NCI-H526 treated with DMSO at 0.1 percent for 48 hours (cell line): ENCODE results near the gene ERBB2.
"Not testable (repeated sequence)": the region's sequence is repeated elsewhere in the genome, so short reads cannot be mapped to it uniquely, and the experiment has no call there.

Source experiments
- DNase-seq: peaks from one replicate; lab custom pipeline; 2025; lab: John Stamatoyannopoulos, UW

Gene ERBB2

DNA sequence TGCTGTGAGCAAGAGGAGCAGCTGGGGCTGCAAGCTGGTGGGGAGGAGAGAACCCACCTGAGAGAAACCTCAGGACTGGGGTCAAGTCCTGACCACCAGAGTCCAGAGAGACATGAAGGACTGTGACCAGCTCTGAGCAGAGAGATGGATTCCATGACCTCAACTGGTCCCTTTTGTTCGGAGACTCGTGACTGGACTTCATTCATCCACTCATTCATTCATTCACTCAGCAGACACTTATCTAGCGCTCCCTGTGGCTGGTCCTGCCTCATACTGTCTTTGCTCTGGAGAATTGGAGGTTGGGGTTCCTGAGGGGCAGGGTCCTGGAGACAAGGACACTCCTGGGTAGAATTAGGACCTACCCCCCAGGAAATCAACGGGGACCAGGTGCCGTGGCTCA, 4.0 kb downstream of the ERBB2 start:
- no peak for DNase-seq

DNA sequence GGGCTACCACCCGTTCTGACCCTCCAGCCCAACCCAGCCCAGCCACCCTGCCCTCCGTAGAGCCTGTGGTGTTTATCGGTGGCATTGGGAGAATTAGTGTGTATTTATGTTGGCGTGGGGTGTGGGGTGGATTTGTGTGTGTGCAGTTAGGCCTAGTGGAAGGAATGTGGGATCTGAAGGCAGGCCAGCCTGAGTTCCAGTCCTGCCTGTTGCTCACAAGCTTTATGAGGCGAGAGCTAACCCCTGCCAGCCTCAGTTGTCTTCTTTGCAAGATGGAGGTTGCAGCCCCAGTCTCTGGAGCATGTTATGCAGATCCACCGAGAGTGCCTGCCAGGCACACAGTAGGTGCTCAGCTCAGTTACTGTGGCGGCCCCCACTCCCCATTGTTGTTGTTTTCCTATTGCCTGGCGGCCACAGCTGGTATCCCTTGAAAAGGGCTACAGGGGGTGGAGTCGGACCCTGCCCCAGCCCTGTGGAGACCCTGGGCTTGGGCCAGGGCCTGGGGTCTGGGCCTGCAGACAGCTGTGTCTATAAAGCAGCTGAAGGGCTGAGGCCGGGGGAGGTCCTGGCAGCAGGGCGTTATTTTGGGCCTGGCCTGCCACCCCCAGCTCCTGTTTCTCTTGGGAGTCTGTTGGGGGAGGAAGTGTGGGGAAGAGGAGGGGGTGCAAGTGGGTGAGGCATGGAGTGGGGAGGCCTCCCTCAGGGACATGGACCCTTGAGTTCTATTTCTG, 5.1 kb downstream of the ERBB2 start:
- no peak for DNase-seq

DNA sequence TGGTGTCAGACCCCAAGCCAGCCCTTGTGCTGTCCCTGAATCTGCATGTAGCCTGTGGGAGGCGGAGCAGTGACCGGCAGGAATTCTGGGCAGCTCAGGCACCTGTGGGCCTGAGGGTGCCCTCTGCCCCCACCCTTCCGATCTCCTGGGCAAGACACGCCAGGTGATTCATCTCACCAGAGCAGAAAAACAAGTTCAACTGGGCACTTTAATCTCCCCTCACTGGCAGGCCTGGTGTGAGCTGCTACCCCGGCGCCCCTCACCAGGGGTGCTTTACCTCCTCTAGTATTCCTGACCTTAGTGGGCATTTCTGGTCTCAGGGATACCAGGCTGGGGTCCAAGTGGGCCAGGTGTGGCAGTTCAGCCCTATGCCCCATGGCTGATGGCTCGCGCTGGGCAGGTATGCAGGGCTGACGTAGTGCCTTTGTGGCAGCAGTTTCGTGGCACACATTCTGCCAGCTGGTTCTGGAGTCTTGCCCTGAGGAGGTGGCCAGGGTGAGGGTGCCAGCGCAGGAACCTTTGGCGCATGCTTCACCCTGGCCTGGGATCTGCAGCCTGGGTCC, 6.0 kb downstream of the ERBB2 start:
- DNase-seq, result no peak

DNA sequence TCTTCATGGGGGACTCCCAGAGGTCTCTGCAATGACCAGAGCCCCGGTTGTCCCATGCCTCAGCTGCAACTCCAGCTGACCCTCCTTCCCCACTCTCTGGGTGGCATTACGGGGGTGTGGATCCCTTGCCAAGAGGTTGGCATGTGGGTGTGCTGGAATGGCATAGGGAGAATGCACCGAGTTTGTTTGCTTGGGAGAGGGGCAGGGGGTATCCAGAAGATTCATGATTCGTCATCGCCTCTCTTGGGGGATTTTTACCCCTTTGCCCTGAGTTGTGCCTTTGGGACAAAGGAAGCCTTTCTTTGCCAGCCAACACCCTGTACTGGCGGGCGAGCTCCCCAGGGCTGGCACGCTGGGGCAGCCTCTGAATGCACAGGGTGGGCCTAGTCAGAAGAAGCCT, 6.5 kb downstream of the ERBB2 start:
- DNase-seq, result no peak

DNA sequence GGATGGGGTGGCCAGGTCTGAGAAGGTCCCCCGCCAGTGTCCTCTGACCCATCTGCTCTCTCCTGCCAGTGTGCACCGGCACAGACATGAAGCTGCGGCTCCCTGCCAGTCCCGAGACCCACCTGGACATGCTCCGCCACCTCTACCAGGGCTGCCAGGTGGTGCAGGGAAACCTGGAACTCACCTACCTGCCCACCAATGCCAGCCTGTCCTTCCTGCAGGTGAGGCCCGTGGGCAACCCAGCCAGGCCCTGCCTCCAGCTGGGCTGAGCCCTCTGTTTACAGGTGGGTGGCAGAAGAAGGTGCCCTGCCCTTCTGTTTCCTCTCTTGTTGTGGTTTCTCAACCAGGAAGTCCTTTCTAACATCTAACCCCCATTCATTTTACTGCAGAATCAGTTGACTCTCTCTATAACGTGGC, 7.1 kb downstream of the ERBB2 start:
- no peak for DNase-seq

DNA sequence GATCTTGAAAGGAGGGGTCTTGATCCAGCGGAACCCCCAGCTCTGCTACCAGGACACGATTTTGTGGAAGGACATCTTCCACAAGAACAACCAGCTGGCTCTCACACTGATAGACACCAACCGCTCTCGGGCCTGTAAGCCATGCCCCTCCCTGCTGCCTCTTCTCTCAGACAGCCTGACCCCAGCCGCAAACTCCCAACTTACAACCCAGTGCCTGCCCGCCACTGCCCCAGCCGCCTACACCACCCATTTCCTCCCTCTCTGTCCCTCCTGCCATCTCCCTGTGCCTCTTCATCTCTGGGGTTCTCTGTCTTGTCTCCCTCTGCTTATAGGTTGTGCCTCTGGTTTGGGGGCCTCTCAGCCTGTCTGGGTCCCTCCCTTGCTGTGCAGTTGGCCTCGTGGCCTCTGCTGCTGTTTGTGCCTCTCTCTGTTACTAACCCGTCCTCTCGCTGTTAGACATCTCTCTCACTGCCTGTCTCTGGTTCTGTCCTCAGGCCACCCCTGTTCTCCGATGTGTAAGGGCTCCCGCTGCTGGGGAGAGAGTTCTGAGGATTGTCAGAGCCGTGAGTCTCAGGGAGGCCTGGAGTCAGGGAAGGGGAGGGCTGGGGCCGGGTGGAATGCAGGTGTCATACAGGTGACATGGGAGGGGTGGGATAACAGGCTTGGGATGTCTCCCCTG, 9.6 kb downstream of the ERBB2 start:
- DNase-seq, result no peak

DNA sequence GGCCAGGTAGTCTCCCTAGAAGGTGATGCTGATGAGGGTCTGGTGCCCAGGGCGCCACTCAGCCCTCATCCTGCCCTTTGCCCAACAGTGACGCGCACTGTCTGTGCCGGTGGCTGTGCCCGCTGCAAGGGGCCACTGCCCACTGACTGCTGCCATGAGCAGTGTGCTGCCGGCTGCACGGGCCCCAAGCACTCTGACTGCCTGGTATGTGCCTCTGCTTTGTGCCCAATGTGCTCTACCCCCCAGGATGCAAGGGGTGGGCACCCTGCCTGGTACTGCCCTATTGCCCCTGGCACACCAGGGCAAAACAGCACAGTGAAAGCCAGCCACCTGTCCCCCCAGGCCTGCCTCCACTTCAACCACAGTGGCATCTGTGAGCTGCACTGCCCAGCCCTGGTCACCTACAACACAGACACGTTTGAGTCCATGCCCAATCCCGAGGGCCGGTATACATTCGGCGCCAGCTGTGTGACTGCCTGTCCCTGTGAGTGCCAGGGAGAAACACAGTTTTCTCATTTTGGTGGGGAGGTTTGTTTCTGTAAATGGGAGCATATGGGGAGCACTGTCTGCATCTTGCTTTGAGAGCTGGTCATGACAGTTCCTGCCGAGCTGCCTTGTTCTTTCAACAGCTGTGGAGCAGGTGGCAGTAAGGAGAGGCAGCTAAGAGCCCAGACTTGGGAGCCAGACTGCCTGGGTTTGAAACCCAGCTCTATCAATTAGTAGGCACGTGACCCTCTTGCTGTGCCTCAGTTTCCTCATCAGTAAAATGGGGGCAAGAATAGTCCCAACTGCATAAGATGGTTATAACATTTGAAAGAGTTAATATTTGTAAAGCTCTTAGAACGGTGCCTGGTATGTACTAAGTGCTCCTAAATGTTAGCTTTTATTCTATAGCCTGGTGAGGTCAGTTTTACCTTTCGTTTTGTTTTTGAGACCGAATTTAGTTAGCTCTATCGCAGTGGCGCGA, 10.4 kb downstream of the ERBB2 start:
- no peak for DNase-seq

DNA sequence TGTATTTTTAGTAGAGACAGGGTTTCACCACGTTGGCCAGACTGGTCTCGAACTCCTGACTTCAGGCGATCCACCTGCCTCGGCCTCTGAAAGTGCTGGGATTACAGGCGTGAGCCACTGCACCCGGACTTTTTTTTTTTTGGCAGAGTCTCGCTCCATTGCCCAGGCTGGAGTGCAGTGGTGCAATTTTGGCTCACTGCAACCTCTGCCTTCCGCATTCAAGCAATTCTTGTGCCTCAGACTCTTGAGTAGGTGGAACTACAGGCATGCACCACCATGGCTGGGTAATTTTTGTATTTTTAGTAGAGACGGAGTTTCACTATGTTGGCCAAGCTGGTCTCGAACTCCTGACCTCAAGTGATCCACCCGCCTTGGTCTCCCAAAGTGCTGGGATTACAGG, 11.2 kb downstream of the ERBB2 start:
- not testable (repeated sequence) for DNase-seq

DNA sequence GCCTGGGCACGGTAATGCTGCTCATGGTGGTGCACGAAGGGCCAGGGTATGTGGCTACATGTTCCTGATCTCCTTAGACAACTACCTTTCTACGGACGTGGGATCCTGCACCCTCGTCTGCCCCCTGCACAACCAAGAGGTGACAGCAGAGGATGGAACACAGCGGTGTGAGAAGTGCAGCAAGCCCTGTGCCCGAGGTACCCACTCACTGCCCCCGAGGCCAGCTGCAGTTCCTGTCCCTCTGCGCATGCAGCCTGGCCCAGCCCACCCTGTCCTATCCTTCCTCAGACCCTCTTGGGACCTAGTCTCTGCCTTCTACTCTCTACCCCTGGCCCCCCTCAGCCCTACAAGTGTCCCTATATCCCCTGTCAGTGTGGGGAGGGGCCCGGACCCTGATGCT, 12.0 kb downstream of the ERBB2 start:
- no peak for DNase-seq

DNA sequence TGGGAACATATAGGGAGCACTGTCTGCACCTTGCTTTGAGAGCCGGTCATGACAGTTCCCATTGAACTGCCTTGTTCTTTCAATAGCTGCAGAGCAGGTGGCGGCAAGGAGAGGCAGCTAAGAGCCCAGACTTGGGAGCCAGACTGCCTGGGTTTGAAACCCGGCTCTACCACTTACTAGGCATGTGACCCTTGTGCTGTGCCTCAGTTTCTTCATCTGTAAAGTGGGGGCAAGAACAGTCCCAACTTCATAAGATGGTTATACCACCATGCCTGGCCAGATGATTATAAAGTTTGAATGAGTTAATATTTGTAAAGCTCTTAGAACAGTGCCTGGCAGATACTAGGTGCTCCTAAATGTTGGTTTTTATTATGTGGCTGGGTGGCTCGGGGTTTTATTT, 14.4 kb downstream of the ERBB2 start:
- no peak for DNase-seq

DNA sequence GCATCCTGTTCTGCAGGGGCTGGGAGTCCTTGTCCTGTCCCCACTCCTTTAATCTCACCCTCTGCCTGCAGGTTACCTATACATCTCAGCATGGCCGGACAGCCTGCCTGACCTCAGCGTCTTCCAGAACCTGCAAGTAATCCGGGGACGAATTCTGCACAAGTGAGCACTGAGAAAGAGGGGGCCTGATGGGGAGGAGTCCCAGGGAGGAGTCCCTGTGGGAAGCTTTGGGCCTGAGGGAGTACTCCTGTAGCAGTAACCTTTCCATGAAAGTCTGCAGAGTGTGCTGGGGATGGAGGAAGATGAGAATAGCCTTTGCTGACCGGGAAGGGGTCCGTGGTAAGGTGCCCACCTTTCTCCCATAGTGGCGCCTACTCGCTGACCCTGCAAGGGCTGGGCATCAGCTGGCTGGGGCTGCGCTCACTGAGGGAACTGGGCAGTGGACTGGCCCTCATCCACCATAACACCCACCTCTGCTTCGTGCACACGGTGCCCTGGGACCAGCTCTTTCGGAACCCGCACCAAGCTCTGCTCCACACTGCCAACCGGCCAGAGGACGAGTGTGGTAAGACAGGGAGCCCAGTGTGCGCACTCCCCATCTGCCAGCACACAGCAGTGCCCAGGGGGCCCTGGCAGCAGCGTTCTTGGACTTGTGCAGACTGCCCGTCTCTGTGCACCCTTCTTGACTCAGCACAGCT, 15.7 kb downstream of the ERBB2 start:
- no peak for DNase-seq

DNA sequence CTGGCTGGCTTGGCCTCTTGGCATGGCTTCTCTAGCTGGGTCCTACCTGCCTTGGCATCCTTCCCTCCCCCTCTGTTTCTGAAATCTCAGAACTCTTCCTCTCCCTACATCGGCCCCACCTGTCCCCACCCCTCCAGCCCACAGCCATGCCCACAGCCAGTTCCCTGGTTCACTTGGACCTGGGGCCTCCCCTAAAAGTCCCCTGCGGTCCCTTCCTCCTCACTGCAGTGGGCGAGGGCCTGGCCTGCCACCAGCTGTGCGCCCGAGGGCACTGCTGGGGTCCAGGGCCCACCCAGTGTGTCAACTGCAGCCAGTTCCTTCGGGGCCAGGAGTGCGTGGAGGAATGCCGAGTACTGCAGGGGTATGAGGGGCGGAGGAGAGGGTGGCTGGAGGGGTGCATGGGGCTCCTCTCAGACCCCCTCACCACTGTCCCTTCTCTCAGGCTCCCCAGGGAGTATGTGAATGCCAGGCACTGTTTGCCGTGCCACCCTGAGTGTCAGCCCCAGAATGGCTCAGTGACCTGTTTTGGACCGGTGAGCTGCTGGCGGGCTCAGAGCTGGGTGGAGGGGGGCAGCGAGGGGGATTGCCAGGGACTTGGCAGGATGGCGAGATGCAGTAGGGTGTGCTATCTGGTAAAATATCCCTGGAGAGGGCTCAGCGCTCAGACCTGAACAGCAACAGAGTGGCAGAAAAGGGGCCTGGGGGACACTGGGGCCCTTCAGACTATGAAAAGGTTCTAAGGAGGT, 16.4 kb downstream of the ERBB2 start:
- no peak for DNase-seq

DNA sequence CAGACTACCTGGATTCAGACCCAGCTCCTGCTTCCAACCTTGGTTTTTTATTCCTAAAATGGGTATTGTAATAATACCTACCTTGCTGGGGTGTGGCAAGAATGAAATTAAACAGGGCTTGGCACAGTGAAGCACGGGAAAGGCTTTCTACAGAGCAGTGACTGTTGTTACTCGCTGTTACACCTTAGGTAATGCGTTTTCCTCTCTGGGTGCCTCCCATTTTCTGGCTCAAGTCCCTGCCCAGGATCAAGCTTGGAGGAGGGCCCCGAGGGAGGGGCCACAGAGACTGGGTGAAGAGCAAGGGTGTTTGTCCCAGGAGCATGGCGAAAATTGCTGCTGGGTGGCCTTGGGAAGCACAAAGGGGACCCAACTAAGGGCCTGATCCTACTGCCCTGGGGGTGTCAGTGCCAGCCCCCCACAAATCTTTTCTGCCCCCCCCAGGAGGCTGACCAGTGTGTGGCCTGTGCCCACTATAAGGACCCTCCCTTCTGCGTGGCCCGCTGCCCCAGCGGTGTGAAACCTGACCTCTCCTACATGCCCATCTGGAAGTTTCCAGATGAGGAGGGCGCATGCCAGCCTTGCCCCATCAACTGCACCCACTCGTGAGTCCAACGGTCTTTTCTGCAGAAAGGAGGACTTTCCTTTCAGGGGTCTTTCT, 17.1 kb downstream of the ERBB2 start:
- no peak for DNase-seq

DNA sequence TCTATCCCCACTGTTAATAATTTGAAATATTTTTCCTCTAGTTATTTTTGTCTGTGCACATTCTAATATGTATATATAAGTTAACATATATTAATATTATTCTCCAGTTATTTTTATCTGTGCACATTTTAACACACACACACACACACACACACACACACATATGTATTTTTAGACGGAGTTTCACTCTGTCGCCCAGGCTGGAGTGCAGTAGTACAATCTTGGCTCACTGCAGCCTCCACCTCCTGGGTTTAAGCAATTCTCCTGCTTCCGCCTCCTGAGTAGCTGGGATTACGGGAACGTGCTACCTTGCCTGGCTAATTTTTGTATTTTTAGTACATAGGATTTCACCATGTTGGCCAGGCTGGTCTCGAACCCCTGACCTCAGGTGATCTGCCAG, 17.8 kb downstream of the ERBB2 start:
- DNase-seq, result no peak

DNA sequence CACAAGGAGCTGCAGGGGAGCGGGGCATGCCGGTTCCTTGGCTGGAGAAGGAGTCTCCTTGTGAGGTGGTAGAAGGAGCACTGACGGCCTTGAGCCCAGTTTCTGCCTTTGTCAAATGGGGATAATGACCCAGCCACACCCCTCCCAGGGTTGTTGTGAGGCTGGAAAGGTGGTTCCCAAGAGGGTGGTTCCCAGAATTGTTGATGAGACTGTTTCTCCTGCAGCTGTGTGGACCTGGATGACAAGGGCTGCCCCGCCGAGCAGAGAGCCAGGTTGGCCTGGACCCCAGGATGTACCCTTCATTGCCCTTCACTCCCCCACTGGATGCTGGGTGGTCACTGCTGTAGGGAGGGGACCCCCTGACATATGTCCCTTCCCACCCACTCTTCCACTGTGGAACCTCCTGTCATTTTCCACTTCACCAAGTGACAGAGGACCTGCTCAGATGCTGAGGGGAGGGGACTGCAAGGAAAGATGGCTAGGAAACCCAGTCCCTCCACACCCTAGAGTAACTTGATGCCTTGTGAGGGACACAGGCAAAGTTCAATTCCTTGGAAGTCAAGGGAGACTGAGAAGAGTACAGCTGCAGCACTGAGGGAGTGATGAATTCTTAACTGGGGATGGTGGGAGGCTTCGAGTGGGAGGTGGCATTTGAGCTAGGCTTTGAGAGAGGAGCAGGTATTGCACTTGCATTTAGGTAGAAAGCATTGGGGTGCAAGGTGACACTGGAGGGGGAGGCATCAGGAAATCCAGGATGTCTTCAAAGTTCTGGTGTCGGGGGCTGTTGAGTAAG, 19.9 kb downstream of the ERBB2 start:
- no peak for DNase-seq

DNA sequence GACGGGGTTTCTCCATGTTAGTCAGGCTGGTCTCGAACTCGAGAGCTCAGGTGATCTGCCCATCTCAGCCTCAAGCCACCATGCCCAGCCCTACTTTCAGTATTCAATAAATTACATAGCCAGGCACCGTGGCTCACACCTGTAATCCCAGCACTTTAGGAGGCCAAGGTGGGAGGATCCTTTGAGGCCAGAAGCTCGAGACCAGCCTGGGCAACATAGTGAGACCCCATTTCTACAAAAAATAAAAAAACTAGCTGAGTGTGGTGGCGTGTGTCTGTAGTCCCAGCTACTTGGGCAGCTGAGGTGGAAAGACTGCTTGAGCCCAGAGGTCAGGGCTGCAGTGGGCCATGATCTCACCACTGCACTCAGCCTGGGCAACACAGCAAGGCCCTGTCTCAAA, 22.2 kb downstream of the ERBB2 start:
- no peak for DNase-seq

DNA sequence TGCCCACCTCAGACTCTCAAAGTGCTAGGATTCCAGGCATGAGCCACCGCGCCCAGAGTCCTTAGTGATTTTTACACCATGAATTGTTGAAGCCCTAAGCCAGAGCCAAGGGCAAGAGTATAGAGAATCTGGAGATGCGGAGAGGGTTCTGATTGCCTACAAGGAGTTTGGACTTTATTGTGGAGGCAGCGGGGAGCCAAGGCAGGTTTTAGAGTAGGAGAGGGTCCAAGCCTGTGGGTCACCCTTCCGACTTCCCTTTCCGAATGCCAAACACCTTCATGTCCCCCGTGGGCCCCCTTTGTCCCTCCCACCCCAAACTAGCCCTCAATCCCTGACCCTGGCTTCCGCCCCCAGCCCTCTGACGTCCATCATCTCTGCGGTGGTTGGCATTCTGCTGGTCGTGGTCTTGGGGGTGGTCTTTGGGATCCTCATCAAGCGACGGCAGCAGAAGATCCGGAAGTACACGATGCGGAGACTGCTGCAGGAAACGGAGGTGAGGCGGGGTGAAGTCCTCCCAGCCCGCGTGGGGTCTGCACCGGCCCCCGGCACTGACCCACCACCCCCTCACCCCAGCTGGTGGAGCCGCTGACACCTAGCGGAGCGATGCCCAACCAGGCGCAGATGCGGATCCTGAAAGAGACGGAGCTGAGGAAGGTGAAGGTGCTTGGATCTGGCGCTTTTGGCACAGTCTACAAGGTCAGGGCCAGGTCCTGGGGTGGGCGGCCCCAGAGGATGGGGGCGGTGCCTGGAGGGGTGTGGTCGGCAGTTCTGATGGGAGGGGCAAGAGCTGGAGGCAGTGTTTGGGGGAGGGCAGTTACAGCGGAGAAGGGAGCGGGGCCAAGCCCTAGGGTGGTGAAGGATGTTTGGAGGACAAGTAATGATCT, 23.3 kb downstream of the ERBB2 start:
- DNase-seq, result no peak

DNA sequence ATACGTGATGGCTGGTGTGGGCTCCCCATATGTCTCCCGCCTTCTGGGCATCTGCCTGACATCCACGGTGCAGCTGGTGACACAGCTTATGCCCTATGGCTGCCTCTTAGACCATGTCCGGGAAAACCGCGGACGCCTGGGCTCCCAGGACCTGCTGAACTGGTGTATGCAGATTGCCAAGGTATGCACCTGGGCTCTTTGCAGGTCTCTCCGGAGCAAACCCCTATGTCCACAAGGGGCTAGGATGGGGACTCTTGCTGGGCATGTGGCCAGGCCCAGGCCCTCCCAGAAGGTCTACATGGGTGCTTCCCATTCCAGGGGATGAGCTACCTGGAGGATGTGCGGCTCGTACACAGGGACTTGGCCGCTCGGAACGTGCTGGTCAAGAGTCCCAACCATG, 24.9 kb downstream of the ERBB2 start:
- no peak for DNase-seq

DNA sequence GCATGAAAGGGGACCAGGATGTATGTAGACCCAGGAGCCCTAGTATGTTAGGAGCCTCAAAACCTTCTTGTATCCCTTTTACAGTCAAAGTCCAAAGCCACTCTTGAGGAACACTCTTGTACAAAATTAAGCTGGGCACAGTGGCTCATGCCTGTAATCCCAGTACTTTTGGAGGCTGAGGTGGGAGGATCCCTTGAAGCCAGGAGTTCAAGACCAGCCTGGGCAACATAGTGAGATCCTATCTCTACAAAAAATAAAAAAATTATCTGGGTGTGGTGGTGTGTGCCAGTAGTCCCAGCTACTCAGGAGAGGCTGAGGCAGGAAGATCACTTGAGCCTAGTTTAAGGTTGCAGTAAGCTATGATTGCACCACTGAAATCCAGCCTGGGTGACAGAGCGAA, 26.1 kb downstream of the ERBB2 start:
- DNase-seq, result not testable (repeated sequence)
